ENCODE measurements around the gene HSD17B10.
"Not testable (repeated sequence)": the region's sequence is repeated elsewhere in the genome, so short reads cannot be mapped to it uniquely, and the experiment has no call there.

Gene HSD17B10

DNA sequence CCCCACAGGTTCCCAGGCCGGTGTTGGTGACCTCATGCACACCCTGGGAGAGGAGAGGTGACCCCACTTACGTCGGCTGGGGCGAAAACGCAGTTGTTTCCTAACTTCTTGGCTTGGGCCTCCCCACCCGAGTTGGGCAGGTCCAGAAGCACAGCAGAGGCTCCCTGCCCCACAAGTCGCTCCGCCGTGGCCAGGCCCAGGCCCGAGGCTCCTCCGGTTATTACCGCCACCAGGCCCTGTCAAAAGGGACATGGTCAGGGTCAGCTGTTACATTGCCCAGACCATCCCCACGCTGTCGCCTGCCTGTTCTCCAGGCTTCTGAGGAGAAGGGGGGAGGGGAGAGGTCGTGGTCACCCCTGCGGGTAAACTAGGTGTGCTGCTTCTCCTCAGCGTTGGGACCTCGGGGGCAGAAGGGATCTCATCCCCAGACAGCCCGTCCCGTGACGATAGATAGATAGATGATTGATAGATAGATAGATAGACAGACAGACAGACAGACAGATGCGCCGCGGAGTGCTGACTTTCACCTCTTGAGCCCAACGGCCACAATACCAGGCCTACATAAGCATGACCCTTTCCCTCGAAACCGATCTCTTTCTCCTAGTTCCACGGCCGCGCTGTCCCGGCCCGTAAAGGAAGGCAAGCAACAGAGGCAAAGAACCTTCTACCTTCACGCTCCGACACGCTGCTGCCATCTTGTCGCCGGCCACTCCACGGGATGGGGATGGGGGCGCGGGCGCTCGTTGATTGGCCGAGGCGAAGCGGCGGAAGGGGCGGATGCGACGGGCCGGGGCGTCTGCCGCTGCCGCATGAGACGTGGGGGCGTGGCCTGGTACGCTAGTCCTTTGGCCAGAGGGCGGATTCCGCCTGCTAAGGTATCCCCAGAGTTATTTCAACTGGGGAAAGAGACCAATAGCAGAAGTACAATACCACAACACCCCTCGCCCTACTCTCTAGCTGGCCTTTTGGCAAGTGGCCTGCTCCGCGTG is at the start of gene HSD17B10:
TSS of gene HSD17B10 (minus strand) at position 720 of the 989 bp plus-strand sequence. CDS start at position 695, 25 bp downstream.
- peak; percentile 85 for DNase-seq

DNA sequence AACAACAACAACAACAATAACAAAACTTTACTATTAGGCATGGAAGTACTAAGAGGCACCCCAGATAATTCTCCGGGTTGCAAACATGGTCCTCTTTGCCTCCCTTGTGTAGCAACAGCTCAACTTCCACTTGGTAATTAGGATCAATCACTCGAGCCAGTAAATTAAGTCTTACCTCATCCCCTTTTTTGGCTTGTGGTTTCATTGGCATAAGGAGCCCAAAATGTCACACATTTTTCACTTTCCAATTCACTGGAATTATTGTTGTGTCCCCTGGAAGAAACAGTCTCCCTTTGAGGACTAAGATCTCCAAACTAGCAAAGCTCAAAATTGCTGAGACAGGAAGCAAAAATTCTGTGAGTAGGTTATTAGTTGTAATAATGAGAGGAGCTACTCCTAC is 49.2 kb upstream of the HSD17B10 start:
- DNase-seq, result no peak

DNA sequence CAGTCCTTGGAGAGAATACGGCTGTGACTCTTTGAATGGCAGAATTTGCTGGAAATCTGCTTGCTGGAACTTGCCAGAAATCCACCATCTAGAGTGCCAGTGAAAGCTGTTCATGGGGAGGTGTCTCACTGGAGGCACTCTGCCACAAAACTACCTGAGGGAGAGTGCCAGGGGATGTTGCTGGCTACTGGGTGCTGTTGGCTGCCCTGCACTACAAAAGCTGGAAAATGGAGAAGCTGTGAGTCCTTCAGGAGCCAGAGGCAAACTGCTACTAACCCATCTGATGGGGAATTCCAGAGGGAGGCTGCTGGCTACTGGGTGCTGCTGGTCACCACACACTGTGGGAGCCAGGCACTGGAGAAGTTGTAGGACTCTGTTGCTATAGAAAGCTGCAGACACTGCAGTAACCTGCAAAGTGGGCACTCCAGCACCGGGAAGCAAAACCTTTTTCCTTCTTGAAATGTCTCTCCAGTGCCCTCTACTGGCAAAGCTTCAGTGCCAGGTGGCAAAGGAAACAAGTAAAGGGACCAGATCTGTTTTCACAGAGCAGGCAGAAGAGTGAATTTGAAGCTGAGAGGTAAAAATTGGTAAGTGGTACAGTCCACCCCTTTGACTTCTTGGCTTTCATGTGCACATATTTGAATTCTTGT is 47.8 kb upstream of the HSD17B10 start:
- peak; percentile 35 for DNase-seq

- DNase-seq, result no peak
These were observed 46.9 kb upstream of the HSD17B10 start for GRCh38 chrX:53481093-53481492.

- DNase-seq, result no peak
These were observed 45.1 kb upstream of the HSD17B10 start for GRCh38 chrX:53479301-53479700.

GRCh38 chrX:53476371-53476770 is 42.2 kb upstream of the HSD17B10 start:
- DNase-seq, result no peak

- DNase-seq, result no peak
These were observed 40.5 kb upstream of the HSD17B10 start for GRCh38 chrX:53474707-53475106.

DNA sequence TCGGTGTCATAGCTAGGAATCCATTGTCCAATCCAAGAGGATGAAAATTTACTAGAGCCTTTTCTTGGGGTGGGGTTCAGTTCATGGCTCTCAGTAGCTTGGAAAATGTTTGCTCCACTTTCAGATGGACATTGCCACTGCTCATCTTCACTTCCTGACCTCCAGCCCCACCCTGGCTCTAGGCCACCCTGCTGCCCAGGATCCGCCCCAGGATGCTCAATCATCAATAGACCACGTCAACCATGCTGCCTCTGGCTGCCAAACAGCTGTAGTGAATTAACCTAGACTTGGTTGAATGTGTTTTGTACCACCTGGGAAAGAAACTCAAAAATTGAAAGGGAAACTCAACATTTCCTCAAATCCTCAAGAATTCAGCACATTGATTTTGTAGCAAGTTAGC is 37.2 kb upstream of the HSD17B10 start:
- no peak for DNase-seq

DNA sequence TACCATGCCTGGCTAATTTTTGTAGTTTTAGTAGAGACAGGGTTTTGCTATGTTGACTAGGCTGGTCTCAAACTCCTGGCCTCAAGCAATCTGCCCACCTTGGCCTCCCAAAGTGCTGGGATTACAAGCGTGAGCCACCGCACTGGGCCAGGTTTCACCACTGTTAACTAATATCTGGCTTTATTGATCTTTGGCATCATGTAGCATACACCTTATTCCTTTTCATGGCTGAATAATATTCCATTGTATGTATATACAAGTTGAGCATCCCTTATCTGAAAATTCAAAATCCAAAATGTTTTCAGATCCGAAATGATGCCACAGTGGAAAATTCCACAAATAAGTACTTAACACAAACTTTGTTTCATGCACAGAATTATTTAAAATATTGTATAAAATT is 34.5 kb upstream of the HSD17B10 start:
- DNase-seq, result not testable (repeated sequence)

DNA sequence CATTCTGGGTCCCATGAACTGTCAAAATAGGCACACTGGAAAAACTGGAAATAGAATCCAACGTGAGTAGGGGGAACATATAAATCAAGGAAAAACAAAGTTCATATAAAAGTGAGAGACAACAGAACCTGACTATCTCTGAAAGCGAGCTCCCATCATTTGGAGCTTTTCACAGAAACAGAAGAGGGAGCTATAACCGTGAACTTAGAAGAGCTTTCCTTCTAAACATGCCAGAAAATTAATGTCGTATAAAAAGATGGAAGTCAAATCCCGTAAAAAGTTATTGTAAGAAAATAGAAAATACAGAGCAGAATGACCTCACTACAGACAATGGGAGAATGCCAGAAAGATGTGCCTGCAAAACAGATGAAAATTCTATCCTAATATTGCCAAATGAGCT is 23.9 kb upstream of the HSD17B10 start:
- no peak for DNase-seq

GRCh38 chrX:53456254-53456653 is 22.1 kb upstream of the HSD17B10 start:
- DNase-seq, result no peak

DNA sequence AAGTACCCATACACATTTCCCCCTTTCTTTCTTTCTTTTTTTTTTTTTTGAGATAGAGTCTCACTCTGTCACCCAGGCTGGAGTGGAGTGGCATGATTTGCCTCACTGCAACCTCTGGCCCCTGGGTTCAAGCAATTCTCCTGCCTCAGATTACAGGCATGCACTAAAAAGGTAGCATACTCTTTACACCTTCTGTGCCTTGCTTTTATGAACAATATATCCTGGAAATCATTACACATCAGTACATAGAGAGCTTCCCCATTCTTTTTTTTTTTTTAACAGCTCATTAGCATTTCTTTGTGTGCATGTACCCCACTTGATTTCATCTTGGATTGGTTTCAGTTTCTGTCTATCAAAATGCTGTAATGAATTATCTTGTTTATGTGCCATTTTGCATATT is 18.6 kb upstream of the HSD17B10 start:
- DNase-seq, result no peak

- no peak for DNase-seq
These were observed 15.5 kb upstream of the HSD17B10 start for GRCh38 chrX:53449632-53450031.

- DNase-seq, result no peak
These were observed 13.3 kb upstream of the HSD17B10 start for GRCh38 chrX:53447441-53447840.

- peak; percentile 46 for DNase-seq
These were observed 11.8 kb upstream of the HSD17B10 start for GRCh38 chrX:53445977-53446376.

GRCh38 chrX:53442322-53442631 is 8.1 kb upstream of the HSD17B10 start:
- no peak for DNase-seq

DNA sequence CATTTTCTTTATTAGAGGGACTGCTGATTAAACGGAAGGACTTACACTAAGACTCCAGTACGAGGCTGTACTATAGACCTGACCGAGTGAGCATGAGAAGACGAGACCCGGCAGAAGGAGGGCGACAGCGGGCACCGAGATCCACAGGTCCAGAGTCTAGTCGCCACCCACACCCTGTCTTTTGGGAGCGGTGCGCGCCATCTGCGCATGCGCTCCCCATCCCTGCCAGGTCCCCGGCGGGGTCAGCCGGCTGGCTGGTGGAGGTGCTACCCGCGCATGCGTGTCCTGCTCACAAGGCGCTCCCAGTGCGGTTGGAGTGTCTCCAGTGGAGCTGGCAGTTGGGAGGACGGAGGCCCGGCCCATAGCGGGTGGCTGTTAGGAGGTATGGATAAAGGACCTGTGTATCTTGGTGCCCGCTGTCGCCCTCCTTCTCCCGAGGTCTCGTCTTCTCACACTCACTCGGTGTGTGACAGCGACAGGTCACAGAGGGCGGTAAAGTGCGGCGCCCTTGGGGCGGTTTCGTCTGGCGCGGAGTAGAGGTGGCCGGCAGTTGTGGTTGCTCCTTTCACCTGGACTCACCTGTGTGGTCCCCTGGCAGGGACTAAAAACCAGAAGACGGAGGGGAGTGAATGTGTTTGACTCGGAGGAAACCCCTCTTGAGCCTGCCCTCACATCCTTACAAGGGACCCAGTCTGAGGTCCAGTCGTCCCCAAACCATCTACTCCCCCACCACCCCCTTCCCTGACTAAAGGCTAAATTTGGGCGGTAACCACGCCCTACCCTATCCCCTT is 7.6 kb upstream of the HSD17B10 start:
- peak; percentile 76 for DNase-seq

DNA sequence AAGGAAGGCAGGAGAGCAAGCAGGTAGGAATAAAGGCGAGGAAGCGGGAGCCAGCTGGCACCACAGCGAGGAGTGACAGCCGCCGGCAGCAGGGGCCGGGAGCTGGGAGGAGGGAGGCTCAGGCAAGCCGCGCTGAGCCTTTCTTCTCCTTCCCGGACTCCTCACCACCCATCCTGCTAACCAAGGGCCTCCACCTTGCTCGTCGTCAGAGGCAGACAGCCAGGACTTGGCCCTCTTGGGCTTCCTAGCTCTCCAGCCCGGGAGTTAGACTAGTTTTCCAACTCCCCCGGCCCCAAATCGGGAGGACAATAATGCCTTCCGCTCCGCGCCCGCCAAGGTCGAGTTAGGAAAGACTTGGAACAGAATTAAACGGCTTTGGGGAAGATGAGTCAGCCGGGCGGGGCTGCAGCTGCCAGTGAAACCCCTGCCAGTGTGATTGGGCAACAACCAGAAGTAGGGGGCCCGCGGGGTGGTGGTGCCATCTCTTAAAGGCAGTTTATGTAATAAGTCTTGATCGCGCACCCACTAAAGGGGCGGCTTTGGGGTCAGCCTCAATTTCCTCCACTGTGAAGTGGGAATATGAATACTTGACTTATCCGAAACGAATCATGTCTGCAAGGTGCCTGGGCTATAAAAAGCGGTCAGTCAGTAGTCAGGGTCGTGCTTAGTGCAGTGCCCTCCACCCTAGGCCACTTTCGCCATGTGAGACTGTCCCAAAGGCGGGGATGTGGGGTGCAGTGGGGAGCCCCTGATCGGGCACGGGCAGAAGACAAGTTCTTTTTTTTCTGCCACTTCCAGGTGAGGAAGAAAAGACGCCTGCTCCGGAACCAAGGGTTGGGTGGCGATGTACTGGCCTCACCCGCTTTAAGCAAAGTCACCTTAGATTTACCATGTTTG is 6.7 kb upstream of the HSD17B10 start:
- peak; percentile 15 for DNase-seq

DNA sequence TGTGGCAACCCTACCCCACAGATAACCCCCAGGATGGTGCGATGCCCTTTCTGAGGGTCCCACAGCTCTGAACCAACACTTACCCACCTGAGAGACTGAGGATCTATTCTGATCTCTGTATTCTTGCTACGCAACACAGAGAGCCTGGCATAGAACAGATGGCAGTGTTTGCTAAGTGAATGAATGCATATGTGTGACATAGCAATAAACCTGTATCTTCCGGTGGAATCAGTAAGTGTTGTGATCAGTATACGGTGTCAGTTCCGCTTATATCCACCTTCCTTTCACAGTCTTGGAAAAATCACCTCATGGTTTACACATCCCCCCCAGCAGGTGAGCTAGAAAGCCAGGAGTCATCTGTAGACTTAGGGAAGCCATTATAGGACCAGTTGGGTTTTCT is 5.9 kb upstream of the HSD17B10 start:
- DNase-seq, result no peak

- DNase-seq, result no peak
These were observed 4.7 kb upstream of the HSD17B10 start for GRCh38 chrX:53438832-53439230.

- DNase-seq, result no peak
These were observed 4.1 kb upstream of the HSD17B10 start for GRCh38 chrX:53438174-53438831.

GRCh38 chrX:53437206-53437605 is 3.0 kb upstream of the HSD17B10 start:
- DNase-seq, result no peak

All from stimulated activated CD4-positive, alpha-beta T cell treated with anti-CD3 and anti-CD28 coated beads, Interleukin-1b, Interleukin-23, amount 100 ng/mL, for 48 hours (primary cell).